Liver (tissue), 3 donors: ENCODE data around the gene RGL2.

Experiments used
- ATF3 ChIP-seq: IDR thresholded peaks from 2 replicates; pipeline ENCODE4 v1.6.1; 2016; ENCODE audit warnings: antibody characterized with exemption
- CTCF ChIP-seq: fragments of 150-350 bp; IDR thresholded peaks from 2 replicates; pipeline ENCODE4 v1.5.1; 2017; ENCODE audit warnings: improper control_type of control experiment, low read depth, low read length; ENCODE audit not compliant: missing input control
- EGR1 ChIP-seq, 2 donors: IDR thresholded peaks; 2 replicates each; pipeline ENCODE4 v1.6.1; 2016 to 2018; ENCODE audit warnings: antibody characterized with exemption in 2 of 2, low read depth in 2 of 2
- FOXA1 ChIP-seq: IDR thresholded peaks from 2 replicates; pipeline ENCODE4 v1.6.1; 2016; ENCODE audit warnings: antibody characterized with exemption
- FOXA2 ChIP-seq: IDR thresholded peaks from 2 replicates; pipeline ENCODE4 v1.6.1; 2016; ENCODE audit warnings: antibody characterized with exemption
- GABPA ChIP-seq, 2 donors: IDR thresholded peaks in 1 of 2; conservative IDR thresholded peaks in 1 of 2; 2 replicates each; pipeline ENCODE4 v1.6.1; 2016; ENCODE audit warnings: antibody characterized with exemption in 2 of 2, mild to moderate bottlenecking in 1 of 2, moderate library complexity in 1 of 2
- JUND ChIP-seq, 2 donors: IDR thresholded peaks; 2 replicates each; pipeline ENCODE4 v1.6.1; 2016; ENCODE audit warnings: antibody characterized with exemption in 2 of 2
- RAD21 ChIP-seq, 2 donors: IDR thresholded peaks; 2 replicates each; pipeline ENCODE4 v1.6.1; 2016; ENCODE audit warnings: antibody characterized with exemption in 2 of 2, mild to moderate bottlenecking in 2 of 2
- SP1 ChIP-seq: IDR thresholded peaks from 2 replicates; pipeline ENCODE4 v1.6.1; 2018; ENCODE audit warnings: antibody characterized with exemption, mild to moderate bottlenecking
- TAF1 ChIP-seq: conservative IDR thresholded peaks from 2 replicates; pipeline ENCODE4 v1.6.1; 2016; ENCODE audit warnings: antibody characterized with exemption, mild to moderate bottlenecking
- YY1 ChIP-seq: IDR thresholded peaks from 2 replicates; pipeline ENCODE4 v1.6.1; 2016; ENCODE audit warnings: antibody characterized with exemption, mild to moderate bottlenecking
- TF ChIP-seq, protein P1 (sequence below): IDR thresholded peaks from 2 replicates; pipeline ENCODE4 v1.6.1; 2016; ENCODE audit warnings: antibody characterized with exemption
- TF ChIP-seq, protein P2 (sequence below): IDR thresholded peaks from 2 replicates; pipeline ENCODE4 v1.6.1; 2016; ENCODE audit warnings: antibody characterized with exemption, mild to moderate bottlenecking
- donor health status: healthy.
- donor health status: healthy.

- TF ChIP-seq CTCF (no peak), SP1 (no peak), YY1 (no peak), JUND (IDR thresholded peaks at IDR 0.05) (no peak), EGR1 (IDR thresholded peaks at IDR 0.05; ENCODE audit: low read depth in 2 of 2) (no peak), GABPA (IDR thresholded peaks at IDR 0.05 in 1 of 2, conservative IDR thresholded peaks at IDR 0.05 in 1 of 2) (no peak), RAD21 (IDR thresholded peaks at IDR 0.05) (no peak), TAF1 (no peak), ATF3 (no peak), FOXA2 (no peak), FOXA1 (no peak)
- TF ChIP-seq, protein P1, sequence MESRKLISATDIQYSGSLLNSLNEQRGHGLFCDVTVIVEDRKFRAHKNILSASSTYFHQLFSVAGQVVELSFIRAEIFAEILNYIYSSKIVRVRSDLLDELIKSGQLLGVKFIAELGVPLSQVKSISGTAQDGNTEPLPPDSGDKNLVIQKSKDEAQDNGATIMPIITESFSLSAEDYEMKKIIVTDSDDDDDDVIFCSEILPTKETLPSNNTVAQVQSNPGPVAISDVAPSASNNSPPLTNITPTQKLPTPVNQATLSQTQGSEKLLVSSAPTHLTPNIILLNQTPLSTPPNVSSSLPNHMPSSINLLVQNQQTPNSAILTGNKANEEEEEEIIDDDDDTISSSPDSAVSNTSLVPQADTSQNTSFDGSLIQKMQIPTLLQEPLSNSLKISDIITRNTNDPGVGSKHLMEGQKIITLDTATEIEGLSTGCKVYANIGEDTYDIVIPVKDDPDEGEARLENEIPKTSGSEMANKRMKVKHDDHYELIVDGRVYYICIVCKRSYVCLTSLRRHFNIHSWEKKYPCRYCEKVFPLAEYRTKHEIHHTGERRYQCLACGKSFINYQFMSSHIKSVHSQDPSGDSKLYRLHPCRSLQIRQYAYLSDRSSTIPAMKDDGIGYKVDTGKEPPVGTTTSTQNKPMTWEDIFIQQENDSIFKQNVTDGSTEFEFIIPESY: no peak
- TF ChIP-seq, protein P2, sequence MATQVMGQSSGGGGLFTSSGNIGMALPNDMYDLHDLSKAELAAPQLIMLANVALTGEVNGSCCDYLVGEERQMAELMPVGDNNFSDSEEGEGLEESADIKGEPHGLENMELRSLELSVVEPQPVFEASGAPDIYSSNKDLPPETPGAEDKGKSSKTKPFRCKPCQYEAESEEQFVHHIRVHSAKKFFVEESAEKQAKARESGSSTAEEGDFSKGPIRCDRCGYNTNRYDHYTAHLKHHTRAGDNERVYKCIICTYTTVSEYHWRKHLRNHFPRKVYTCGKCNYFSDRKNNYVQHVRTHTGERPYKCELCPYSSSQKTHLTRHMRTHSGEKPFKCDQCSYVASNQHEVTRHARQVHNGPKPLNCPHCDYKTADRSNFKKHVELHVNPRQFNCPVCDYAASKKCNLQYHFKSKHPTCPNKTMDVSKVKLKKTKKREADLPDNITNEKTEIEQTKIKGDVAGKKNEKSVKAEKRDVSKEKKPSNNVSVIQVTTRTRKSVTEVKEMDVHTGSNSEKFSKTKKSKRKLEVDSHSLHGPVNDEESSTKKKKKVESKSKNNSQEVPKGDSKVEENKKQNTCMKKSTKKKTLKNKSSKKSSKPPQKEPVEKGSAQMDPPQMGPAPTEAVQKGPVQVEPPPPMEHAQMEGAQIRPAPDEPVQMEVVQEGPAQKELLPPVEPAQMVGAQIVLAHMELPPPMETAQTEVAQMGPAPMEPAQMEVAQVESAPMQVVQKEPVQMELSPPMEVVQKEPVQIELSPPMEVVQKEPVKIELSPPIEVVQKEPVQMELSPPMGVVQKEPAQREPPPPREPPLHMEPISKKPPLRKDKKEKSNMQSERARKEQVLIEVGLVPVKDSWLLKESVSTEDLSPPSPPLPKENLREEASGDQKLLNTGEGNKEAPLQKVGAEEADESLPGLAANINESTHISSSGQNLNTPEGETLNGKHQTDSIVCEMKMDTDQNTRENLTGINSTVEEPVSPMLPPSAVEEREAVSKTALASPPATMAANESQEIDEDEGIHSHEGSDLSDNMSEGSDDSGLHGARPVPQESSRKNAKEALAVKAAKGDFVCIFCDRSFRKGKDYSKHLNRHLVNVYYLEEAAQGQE: no peak
Observed at GRCh38 chr6:33248643-33248931, 50.2 kb downstream of the RGL2 start.
